CD4-positive, alpha-beta T cell treated with Interferon alpha-2 for 1 hour (primary cell): ENCODE results near the gene FZD1.
"Not testable (repeated sequence)": the region's sequence is repeated elsewhere in the genome, so short reads cannot be mapped to it uniquely, and the experiment has no call there.

Experiments
- DNase-seq, 2 donors: peaks; one replicate each; pipeline ENCODE4 v3.0.0-alpha.2; 2020 to 2022

Gene FZD1

DNA sequence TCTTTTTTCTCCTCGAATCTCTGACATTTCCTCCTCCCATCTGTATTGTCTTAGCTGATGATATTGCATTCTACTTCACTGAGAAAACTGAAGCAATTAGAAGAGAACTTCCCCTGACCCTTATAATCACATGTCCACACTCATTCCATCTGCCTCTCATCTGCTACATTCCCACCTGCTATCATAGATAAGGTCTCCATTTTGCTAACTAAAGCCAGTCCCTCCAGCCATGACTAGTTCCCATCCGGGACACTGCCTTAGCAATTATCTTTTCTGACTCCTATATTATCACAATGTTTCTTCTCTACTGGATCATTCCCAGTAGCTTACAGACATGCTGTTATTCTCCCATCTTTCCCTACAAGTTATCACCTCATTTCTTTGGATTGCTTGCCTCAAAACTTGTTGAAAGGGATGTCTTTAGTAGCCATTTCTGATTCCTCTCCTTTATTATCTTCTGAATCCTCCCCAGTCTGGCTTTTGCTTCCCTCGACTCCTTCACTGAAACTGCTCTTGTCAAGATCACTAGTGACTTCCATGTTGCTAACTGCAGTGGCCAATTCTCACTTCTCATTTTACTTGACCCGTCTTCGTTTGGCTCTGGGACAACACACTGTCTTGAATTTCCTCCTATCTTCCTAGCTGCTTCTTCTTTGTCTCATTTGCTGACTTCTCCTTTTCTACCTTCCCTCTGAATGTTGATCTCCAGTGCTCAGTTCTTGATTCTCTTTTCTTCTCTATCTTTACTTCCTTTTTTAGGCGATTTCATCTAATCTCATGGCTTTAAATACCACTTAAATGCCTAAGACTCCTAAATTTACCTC, 35.9 kb downstream of the FZD1 start:
- DNase-seq = peak in 1 of 2 donors; percentile 9

DNA sequence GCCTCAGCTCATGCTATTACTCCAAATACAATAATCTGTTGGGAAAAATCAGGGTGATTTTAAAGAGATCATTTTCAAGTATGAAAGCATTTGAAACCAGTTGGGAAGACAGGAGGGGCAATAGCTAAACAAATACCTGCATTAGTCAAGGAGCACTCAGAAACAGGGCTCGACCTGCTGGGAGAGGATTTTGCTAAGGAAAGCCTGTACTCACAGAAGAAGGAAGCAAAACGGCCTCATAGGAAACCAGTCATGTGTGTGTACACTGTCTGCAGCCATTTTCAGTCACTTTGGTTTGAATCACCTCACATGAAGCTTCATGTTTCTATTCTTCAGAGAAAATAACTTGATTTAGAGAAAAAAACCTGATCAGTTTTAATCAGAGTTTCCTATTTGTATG, 38.6 kb downstream of the FZD1 start:
- DNase-seq = no peak

DNA sequence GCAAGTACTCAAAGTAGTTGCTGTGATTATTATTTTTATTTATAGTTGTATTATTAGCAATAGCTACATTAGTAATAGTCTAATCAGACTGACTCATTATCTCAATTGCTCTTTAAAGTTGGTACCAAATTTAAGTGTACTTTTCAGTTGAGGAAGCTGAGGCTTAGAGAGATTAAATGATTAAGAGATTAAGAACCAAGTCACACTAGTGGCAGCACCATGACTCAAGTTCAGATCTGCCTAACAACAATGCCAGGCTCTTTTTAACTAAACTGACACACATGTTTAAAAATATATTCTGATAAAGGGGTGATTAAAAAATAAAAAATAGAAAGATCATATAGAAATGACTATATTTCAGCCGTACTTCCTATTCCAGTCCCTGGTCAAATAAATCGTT, 42.0 kb downstream of the FZD1 start:
- DNase-seq = no peak

DNA sequence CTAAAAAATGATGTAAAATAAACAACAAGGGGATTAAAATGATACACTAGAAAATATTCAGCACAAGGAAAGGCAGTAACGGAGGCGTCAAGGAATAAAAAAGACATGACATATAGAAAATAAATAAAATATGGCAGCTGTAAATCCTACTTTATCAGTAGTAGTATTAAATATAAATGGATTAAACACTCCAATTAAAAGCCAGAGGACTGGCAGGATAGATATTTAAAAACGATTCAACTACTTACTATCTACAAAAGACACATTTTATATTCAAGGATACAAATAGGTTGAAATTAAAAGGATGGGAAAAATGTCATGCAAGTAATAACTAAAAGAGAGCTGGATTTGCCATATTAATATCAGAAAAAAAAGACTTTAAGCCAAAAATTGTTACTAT, 43.2 kb downstream of the FZD1 start:
- no peak for DNase-seq

DNA sequence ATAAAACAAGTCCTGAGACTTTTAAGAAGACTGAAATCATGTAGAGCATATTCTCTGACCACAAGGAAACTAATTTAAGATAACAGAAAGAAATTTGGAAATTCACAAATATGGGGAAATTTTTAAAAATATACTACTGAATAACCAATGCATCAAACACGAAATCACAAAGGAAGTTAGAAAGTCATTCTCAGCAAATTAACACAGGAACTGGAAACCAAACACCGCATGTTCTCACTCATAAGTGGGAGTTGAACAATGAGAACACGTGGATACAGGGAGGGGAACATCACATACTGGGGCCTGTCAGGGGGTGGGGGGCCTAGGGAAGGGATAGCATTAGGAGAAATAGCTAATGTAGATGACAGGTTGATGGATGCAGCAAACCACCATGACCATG, 44.0 kb downstream of the FZD1 start:
- not testable (repeated sequence) for DNase-seq

DNA sequence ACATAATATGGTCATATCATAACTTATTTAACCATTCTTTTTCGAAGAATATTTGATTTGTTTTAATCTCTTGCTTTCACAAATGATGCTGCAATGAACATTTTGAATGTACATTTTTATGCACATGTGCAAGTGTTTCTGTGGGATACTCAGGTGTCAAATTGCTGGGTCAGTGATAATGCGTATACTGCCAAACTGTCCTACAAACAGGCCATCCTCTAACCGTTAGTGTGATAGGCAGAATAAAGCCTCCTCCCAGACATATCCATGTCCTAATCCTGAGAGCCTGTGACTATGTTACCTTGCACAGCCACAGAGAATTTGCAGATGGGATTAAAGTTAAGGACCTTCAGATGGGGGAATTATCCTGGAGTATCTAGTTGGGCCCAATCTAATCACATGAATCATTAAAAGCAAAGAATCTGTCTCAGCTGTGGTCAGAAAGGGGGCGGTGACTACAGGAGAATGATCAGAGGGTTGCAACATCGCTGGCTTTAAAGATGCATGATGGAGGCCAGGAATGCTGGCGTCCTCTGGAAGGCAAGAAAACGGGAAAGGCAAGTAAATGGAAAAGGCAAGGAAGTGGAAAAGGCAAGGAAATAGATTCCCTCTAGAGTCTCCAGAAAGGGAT, 46.7 kb downstream of the FZD1 start:
- no peak for DNase-seq

DNA sequence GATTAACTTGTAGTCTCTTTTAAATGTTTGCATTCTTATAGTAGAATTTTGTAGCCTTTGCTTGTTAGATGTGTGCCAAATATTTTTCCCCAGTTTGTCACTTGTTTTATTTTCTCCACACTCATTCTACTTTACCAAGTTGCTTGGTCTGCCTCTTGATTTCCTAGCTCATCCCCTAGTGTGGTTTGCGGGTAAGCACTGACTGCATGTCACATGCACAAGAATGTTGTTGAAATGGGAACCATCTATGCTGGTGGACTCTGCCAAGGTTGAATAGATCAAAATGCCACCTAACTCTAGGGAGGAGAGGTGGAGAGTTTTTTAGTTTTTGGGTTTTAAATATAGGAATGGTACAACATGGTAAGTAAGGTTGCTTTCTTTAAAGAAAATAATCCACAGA, 47.6 kb downstream of the FZD1 start:
- no peak for DNase-seq

DNA sequence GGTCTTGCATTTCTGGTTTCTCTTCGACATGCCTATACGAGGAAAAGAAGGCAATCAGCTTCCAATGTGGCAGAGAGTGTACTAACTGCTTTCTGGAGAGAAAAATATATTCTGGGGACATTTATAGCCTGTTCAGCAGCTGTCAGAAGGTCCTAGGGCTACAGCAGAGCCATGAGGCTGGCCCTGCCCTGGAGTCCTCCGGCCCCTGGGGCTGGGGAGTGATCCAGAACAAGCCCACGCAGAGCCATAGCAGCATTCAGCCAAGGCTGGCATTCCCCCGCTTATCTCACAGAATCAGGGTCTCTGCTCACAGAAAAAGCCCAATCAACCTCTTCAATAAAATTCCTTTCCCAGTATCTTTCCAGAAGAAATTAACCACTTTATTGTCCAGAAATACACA, 48.9 kb downstream of the FZD1 start:
- DNase-seq = no peak

DNA sequence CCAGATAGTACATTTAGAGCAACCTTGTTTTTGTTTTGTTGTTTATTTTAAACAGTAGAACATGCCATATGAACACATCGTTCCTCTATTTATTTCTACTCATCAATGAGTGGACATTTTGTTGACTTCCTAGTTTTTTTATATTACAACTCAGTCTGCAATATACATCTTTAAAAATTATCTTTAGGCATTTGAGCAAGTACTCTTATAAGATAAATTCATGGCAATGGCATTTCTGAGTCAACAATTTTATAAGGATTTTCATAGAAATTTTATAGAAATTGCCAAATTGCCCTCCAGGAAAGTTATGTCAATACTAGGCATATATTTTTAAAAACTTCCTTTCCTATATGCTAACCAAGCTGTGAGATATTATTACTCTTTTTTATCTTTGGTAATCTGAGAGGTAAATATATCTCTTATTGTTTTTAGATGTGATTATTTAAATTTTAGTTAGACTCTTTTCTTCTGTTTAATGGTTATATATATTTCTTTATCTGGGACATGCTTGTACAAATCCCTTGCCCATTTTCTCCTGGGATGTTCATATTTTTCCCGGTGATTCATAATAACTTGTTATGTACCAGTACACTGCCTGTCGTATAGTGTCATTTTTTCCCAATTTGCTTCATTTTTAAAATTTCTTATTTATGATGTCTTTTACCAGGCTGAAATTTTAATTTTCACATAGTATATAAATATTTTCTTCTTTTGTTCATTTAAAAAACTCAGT, 50.5 kb downstream of the FZD1 start:
- DNase-seq = no peak

DNA sequence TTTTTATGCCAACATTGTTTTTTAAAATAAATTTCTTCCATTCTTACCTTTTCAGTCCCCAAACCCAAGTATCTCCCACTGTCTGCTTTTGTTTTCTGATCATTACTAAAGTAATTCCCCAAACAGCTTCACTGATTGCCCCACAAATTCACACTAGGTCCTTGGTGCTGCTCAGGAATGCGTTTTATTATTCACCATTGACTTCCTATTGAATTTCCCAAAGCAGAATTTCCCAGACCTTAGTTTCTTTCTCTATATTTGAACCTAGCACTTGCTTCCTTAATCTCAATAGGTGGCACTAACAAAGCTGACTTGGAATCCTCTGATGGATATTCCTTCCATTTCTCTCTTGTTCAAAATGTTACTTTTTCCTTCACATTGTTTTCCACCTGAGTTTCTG, 52.2 kb downstream of the FZD1 start:
- DNase-seq = no peak

DNA sequence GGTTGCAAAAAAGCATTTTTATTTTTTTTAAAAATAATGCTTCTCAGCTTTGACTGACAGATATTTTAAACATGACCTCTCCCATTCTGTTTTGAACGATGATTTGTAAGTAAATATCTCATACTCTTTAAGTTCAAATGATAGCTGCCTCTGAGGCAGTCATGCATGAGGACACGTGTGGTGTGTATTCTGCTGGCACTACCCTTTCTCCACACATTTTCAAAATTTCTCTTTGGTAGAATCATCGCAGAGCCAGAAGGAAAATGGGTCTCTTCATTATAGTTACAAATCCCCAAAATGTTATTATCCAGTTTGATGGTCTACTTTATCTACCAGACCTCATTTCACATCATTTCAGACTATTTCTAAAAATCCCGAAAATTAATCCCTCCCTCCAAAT, 55.1 kb downstream of the FZD1 start:
- DNase-seq = no peak

DNA sequence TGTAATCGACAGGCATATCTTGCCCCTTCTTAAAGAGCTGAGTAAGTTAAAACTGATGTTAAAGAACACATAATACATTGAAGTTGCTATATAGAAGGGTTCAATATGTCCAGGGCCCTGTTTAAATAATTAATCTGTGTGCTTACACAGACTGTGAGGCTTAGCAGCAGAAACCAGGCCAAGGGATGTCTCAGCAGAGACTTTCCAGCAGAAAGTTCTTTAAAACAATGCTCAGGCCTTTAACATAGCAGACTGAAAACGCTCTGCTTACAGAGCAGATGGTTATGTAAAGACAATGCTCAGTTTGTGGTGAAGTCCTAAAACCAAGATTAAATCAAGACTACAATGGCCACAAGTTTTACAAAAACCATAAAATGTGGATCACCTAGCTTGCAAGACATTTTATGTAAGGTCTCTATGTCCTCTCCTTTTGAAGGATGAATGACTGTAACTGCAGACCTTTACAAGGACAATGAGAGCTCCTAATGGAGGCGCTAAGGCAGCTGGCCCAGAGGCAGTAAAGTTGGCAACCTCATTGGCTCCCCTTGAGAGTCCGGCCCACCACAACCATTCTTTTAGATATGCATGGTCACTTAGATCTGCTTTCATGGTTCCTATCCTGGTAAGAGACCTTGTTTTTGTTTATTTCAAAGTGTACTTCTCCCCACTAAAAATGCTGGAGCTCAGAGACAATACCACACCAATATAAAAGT, 56.3 kb downstream of the FZD1 start:
- no peak for DNase-seq
